Activated CD4-positive, CD25-positive, alpha-beta regulatory T cell treated with anti-CD3 and anti-CD28 coated beads, Interleukin-2, amount 50 U/mL, for 72 hours (primary cell): ENCODE measurements around the gene RAPGEF2.
"Not testable (repeated sequence)": the region's sequence is repeated elsewhere in the genome, so short reads cannot be mapped to it uniquely, and the experiment has no call there.

ENCODE experiments used
- DNase-seq: peaks from one replicate; pipeline ENCODE4 v3.0.0; 2021

The RAPGEF2 gene, protein sequence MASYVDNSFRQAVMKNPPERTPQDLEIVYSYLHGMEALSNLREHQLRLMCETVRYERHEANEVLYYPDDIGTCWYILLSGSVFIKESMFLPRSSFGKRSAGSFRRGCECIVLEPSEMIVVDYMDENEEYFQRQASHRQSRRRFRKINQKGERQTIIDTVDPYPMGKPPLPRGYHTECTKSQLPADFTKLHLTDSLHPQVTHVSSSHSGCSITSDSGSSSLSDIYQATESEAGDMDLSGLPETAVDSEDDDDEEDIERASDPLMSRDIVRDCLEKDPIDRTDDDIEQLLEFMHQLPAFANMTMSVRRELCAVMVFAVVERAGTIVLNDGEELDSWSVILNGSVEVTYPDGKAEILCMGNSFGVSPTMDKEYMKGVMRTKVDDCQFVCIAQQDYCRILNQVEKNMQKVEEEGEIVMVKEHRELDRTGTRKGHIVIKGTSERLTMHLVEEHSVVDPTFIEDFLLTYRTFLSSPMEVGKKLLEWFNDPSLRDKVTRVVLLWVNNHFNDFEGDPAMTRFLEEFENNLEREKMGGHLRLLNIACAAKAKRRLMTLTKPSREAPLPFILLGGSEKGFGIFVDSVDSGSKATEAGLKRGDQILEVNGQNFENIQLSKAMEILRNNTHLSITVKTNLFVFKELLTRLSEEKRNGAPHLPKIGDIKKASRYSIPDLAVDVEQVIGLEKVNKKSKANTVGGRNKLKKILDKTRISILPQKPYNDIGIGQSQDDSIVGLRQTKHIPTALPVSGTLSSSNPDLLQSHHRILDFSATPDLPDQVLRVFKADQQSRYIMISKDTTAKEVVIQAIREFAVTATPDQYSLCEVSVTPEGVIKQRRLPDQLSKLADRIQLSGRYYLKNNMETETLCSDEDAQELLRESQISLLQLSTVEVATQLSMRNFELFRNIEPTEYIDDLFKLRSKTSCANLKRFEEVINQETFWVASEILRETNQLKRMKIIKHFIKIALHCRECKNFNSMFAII (N-terminal part only)

DNA sequence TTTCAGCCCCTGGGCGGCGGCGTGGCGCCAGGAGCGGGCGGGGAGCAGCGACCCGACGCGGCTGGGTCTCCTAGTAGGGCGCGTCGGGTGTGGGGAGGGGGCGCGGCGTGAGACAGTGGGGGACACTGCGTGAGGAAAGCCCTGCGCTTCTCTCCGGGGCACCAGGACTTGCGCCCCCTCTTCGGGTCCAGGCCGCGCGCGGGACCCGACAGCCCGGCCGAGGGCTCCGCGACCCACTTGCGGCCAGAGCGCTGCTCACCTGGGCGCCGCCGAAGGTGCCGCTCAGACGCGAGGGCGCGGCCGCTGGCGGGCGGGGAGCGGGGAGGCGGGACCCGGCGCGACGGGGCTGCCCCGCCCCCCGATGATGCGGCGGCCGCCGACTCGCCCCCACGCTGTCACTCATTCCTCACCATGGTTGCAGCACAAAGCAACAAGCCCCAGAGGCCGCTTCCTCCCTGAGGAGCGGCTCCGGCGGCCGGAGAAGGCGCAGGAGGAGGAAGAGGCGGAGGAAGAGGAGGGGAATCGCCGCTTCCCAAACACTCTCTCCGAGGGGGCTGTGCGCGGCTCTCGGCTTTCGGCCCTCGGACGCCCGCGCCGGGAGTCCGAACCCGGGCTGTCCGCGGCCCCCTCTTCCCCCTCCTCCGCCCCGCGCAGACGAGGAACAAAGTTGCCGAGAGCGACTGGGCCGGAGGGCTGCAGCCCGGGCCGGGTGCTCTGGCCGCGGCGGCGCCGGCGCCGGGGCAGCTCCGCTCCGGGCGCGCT lies at the start of gene RAPGEF2:
Gene RAPGEF2 (plus strand): TSS at position 458 of the 762 bp plus-strand sequence. CDS start 1,084 bp downstream, outside the sequence.
- DNase-seq = peak; percentile 85

GRCh38 chr4:159055833-159056232 lies 47.0 kb upstream of the RAPGEF2 start:
- no peak for DNase-seq

DNA sequence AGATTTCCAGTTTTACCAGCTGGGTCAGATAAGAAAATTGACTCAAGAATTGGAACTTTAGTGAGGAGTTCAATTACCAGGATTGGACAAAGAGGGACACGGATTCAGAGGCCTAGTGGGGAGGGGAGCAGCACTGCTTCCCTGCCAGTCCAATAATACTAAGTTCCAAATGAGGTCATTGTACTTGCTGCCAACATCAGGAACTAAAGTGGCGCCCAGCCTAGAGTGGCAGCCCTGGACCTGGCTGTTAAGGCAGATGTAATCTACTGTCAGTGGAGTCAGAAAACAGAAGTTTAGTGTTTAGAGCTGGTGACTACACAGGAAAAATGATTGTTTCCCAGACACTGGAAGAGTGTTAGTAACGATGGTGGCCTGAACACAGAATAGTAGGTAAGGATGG lies 42.7 kb upstream of the RAPGEF2 start:
- no peak for DNase-seq

GRCh38 chr4:159062381-159062780 lies 40.5 kb upstream of the RAPGEF2 start:
- no peak for DNase-seq

- no peak for DNase-seq
Observed at GRCh38 chr4:159065513-159066240, 37.2 kb upstream of the RAPGEF2 start.

- DNase-seq = not testable (repeated sequence)
Observed at GRCh38 chr4:159068139-159068538, 34.7 kb upstream of the RAPGEF2 start.

DNA sequence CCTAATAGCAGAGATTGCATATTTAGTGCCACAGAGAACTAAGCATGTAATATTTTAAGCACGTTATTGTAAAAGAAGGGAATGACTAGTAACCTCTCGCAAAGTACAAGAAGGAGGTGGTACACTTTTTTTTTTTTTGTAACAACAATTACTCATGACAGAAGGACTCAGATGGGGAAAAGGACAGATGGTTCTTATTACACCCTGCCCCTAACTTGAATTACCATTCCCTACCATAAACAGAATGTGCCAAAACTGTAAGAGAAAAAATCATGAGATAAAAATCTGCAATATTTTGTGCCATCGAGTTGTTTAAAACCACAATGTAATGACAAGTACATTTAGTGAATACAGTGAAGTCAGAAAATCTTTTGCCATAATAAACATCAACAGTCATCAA lies 33.0 kb upstream of the RAPGEF2 start:
- DNase-seq = no peak

DNA sequence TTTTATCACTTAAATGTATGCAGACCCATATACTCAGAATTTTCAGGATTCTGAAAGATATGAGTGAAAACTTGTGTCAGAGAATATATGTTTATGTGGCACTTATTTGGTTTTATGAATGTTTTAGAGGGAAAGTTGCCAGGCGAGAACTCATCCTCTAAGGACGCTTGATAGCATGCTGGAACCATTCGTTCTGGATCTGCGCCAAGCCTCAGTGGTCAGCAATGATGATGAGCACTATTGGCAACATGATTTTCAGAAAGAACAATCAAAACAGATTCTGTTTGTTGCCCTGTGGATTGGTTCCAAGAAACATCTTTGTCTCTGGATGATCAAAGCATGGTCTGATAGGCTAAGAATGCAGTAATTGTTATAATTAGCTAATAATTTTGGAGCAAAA lies 32.1 kb upstream of the RAPGEF2 start:
- no peak for DNase-seq

DNA sequence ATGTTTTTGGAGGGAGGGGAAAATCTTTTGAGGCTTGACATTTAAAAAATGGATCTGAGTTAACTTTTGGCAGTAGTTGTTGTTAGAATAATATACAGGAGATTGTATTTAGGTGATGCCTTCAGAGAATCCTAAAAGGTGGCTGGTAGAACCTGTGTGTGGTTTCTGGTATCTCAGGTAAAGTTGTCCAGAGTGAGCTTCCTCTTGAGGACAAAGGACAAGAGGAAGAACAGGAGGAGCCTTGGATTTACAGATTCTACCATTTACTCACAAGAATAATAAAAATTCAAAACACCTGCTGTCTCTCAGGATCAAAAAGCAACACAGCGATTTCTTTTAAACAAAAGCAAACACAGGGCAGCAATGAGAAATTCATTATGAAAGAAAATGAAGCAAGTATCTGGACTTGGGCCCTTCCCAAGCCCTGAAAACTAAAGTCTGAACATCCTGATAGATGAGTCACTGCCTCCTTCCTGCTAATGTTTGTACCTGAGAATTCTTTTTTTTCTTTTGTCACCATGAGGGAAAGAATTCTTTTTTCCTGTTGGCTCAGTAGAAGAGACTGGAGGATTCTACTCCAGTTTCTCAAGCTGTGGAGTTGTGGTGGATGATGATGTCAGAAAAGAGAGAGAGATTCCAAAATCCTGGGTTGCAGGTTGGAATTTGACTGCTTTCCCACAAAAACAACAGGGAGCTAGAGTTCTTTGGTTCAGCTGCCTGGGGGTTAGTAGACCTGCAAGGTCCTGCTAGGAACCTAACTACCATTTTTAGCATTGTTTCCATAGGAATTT lies 31.5 kb upstream of the RAPGEF2 start:
- DNase-seq = no peak

- no peak for DNase-seq
Observed at GRCh38 chr4:159071969-159072765, 30.7 kb upstream of the RAPGEF2 start.

DNA sequence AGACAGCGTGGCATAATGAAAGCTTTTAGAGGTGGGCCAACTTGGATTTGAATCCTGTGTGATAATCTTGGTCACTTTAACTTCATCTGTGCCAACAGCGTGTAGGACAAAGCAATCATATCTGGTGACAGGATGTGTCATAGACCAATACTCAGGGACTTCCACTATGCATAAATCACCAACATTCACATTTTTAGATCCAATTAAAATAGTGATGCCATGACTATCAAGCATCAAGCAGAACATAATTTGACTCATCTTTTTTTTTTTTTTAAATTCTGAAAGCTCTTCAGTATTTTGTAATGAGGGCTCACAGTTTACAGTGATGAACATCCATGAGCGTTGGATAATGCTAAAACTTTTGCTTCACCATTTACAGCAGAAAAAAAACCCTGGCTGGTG lies 27.3 kb upstream of the RAPGEF2 start:
- no peak for DNase-seq

- DNase-seq = not testable (repeated sequence)
Observed at GRCh38 chr4:159077018-159077417, 25.9 kb upstream of the RAPGEF2 start.

DNA sequence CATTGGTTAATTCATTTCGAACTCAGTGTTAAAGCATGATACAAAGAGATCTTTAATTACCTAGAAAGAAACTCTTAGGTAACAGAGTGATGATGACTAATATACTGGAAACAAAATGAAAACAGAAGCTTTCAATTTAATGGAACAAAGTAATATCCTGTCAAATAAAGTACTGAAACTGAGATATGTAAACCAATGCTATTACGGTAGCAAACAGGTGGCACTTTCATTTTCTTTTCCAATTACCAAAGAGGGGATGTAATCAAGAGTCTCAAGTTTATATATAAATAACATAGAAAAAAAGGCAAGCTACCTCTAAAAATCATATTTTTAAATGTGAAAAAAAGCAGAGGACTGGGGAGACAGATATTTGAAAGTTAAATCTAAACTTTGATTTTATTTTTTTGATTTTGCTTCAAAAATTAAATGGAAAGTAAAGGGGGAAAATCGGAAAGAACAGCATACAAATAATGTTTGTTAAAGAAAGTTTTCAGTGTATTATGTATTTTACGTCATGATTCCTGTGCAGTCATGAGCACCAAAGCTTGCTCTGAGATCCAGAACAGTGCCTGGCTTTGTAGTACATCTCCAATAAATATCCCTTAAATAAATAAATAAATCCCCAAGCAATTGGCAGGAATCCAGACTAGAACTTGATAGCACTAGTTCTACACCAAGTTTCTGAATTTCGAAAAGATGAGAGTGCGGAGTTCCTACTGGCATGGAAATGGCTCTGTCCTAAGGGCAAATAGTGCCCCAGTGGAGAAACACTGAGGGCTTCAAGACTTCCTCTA lies 25.0 kb upstream of the RAPGEF2 start:
- no peak for DNase-seq

GRCh38 chr4:159079074-159079473 lies 23.8 kb upstream of the RAPGEF2 start:
- DNase-seq = no peak

DNA sequence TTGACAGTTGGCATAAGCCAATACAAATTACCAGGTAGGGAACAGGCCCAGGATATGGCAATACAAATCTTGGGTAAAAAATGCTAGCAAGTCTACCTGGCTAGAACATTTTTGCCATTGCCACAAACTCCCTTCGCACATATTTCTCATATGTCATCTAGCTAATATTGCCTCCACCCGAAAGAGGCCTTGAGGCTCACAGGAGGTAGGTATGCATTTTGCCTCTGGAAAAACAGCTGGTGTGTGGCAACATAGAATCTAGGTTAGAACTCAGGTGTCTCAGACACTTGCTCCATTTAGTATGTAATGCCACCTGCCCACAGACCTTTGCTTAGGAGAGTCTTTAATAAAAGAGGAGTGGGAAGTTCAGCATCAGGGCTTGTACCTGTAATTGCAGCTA lies 16.3 kb upstream of the RAPGEF2 start:
- no peak for DNase-seq

DNA sequence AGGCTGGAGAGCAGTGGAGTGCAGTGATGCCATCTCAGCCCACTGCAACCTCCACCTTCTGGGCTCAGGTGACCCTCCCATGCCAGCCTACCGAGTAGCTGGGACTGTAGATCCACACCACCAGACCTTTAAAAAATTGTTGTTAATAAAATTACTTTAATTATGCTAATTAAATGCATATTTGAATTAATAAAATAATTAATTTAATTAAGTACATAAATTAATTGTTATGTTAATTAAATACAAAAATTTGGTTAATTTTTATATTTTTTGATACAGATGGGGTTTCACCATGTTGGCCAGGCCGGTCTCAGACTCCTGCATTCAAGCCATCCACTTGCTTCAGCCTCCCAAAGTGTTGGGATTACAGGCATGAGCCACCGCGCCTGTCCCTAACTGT lies 12.6 kb upstream of the RAPGEF2 start:
- no peak for DNase-seq

DNA sequence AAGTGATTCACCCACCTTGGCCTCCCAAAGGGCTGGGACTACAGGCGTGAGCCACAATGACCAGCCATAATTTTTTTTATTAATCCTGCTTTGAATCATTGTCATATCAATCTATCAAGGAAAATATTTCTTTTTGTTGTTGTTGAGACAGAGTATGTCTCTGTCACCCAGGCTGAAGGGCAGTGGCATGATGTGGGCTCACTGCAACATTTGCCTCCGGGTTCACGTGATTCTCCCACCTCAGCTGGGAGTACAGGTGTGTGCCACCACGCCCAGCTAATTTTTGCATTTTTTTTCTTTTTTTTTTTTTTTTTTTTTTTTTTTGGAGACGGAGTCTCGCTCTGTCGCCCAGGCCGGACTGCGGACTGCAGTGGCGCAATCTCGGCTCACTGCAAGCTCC lies 8.7 kb upstream of the RAPGEF2 start:
- not testable (repeated sequence) for DNase-seq

DNA sequence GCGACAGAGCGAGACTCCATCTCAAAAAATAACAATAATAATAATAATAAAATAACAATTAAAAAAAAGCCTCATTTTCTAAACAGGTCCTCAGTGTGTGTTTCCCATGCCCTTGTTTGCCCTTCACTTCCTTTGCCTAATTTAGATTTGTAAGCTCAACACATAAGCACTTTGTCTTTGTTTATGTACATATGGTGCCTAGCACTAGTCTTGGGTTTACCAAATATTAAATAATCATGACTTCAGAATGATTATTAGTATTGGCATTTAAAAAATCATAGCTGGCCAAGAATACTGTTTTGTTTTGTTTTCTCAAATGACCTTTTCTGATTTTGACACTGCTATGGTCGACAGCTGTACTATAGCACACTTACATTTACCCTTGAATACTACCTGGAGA lies 6.4 kb upstream of the RAPGEF2 start:
- DNase-seq = no peak

DNA sequence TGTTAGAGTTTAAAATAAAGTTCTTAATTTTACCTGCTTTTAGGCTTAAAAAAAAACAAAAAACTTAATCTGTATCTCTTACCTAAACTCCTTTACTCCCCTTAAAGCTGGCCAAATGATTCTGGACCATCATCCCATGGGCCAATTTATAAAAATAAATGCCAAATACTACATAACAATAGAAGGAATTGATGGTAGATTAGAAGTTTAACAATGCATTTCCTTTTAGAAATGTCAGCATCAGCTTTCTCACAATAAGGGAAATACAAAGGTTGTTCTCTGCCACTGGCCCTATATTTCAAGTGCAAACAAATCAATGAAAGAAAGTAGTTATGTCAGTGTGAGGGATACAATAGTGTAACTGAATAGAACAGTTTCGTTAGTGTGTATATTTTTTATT lies 5.7 kb upstream of the RAPGEF2 start:
- no peak for DNase-seq

DNA sequence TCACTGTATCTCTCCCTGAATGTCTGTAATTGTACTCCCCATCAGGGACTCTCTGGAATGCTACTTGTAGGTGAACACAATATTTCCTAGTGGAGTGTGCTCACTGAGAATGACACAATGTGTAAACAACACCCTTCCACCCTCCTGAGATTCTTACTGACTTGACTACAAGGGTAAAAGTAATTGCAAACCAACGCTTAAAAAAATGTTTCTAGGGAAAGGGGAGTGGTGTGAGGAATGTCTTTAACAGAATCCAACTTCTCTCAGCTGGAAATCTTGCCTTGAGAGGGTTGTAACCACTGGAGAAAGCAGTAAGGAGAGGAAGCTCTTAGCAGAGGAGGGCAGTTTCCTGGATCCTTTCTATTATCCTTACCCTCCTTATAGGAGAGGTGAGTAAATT lies 5.1 kb upstream of the RAPGEF2 start:
- no peak for DNase-seq
